Panc1 (cell line): ENCODE measurements around the gene EGFR.

Source experiments
- CTCF ChIP-seq: fragments of 450-650 bp; IDR thresholded peaks from 2 replicates; pipeline ENCODE4 v1.5.1; 2017; ENCODE audit warnings: mild to moderate bottlenecking
- POLR2AphosphoS5 ChIP-seq: IDR thresholded peaks from 2 replicates; pipeline ENCODE4 v1.6.1; 2012; ENCODE audit warnings: mild to moderate bottlenecking, low read depth, low read length, moderate library complexity
- REST ChIP-seq, 2 experiments: IDR thresholded peaks; 2 replicates each; pipeline ENCODE4 v1.6.1; 2011 to 2012; ENCODE audit warnings: low read depth in 2 of 2, control low read depth in 1 of 2, low read length in 1 of 2, mild to moderate bottlenecking in 1 of 2, moderate library complexity in 1 of 2; ENCODE audit not compliant: insufficient read depth in 1 of 2
- SIN3A ChIP-seq: IDR thresholded peaks from 2 replicates; pipeline ENCODE4 v1.6.1; 2012; ENCODE audit warnings: low read depth, mild to moderate bottlenecking, low read length, moderate library complexity, borderline replicate concordance; ENCODE audit not compliant: insufficient read depth

GRCh38 chr7:55087521-55087961, 68.7 kb downstream of the EGFR start:
- TF ChIP-seq CTCF = no peak
- no peak for TF ChIP-seq SIN3A
- TF ChIP-seq POLR2AphosphoS5 = no peak
- TF ChIP-seq REST (IDR thresholded peaks at IDR 0.05; ENCODE audit: insufficient read depth in 1 of 2, low read depth in 2 of 2, low read length in 1 of 2) = no peak
